GM19023 (cell line): Measurements from ENCODE around the gene KRT1.

ENCODE experiments used
- ATAC-seq: cut with Tn5 transposase; IDR thresholded peaks from one replicate; pipeline ENCODE4 v1.9.1; 2021; ENCODE audit warnings: mild to moderate bottlenecking, moderate library complexity; ENCODE audit not compliant: unreplicated experiment

Gene KRT1

GRCh38 chr12:52699373-52699772 is 19.2 kb upstream of the KRT1 start:
- ATAC-seq, result no peak

- no peak for ATAC-seq
Observed at GRCh38 chr12:52698651-52699340, 18.6 kb upstream of the KRT1 start.

GRCh38 chr12:52697058-52697582 is 16.9 kb upstream of the KRT1 start:
- no peak for ATAC-seq

GRCh38 chr12:52696588-52696987 is 16.4 kb upstream of the KRT1 start:
- no peak for ATAC-seq

- no peak for ATAC-seq
Observed at GRCh38 chr12:52695039-52695438, 14.8 kb upstream of the KRT1 start.

- no peak for ATAC-seq
Observed at GRCh38 chr12:52694151-52694550, 13.9 kb upstream of the KRT1 start.

- ATAC-seq, result no peak
Observed at GRCh38 chr12:52693261-52693660, 13.1 kb upstream of the KRT1 start.

GRCh38 chr12:52692254-52692653 is 12.0 kb upstream of the KRT1 start:
- ATAC-seq, result no peak

- ATAC-seq, result no peak
Observed at GRCh38 chr12:52691841-52692150, 11.6 kb upstream of the KRT1 start.

- no peak for ATAC-seq
Observed at GRCh38 chr12:52691076-52691840, 11.1 kb upstream of the KRT1 start.

GRCh38 chr12:52690351-52691075 is 10.3 kb upstream of the KRT1 start:
- no peak for ATAC-seq

- no peak for ATAC-seq
Observed at GRCh38 chr12:52689936-52690335, 9.7 kb upstream of the KRT1 start.

- no peak for ATAC-seq
Observed at GRCh38 chr12:52689239-52689638, 9.0 kb upstream of the KRT1 start.

GRCh38 chr12:52688481-52688880 is 8.3 kb upstream of the KRT1 start:
- no peak for ATAC-seq

GRCh38 chr12:52687497-52688385 is 7.5 kb upstream of the KRT1 start:
- ATAC-seq, result no peak

GRCh38 chr12:52686756-52687487 is 6.7 kb upstream of the KRT1 start:
- ATAC-seq, result no peak

GRCh38 chr12:52686063-52686462 is 5.9 kb upstream of the KRT1 start:
- ATAC-seq, result no peak

- no peak for ATAC-seq
Observed at GRCh38 chr12:52685406-52685890, 5.2 kb upstream of the KRT1 start.

- no peak for ATAC-seq
Observed at GRCh38 chr12:52684431-52684830, 4.2 kb upstream of the KRT1 start.
